Measurements from ENCODE around the gene VKORC1L1.
A peak's percentile ranks its signal among the peaks of the same experiment; 100 is the strongest.
"Not testable (repeated sequence)": the region's sequence is repeated elsewhere in the genome, so short reads cannot be mapped to it uniquely, and the experiment has no call there.

VKORC1L1 gene

DNA sequence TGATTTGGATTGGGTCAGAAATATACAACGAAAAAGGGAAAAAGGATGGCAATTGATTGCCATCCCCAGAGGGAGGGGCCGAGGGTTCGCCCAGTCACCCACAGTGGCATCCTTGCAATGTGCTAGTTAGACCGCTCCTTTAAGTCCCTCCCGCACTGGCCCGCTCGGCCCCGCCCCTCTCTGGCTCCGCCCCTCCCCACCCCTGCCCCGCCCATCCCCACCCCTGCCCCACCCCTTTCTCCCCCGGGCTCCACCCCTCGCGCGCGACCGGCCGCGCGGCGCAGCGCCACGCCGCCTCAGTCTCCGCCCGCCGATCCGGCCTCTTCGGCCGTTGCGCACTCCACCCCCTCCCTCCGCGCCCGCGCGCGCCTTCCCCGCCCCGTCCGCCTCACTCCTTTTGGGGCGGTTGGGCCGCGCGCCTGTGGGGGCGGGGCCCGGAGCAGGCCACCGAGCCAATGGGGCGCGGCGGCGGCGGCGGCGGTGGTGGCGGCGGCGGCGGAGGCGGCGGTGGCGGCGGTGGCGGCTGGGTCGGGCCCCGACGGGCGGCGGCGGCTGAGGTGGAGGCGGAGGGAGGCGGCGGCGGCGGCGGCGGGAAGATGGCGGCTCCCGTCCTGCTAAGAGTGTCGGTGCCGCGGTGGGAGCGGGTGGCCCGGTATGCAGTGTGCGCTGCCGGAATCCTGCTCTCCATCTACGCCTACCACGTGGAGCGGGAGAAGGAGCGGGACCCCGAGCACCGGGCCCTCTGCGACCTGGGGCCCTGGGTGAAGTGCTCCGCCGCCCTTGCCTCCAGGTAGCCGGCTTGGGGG is at the start of gene VKORC1L1:
Gene VKORC1L1 (plus strand): TSS at position 299 of the 806 bp plus-strand sequence. CDS start 298 bp downstream, at position 597.
- DNase-seq (ENCODE audit: low read depth) = peak; percentile 92

DNA sequence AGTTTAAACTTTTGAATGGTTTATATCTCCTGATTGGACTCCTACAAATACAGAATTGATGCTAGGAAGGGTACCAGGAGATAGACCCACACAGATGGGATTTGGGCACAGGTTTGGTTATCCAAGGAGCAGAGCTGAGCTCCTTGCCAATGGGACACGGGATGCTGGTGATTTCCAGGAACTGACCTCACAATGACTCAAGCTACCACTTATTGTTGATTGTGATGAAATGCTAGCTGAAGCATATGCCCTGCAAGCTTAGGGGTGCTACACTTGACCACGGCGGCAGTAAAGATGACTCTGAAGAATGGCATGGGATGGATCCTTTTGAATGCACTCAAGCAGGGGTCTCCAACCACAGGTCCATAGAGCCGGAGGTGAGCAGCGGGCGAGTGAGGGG is 45.5 kb upstream of the VKORC1L1 start:
- peak; percentile 28 for DNase-seq (ENCODE audit: low read depth)

DNA sequence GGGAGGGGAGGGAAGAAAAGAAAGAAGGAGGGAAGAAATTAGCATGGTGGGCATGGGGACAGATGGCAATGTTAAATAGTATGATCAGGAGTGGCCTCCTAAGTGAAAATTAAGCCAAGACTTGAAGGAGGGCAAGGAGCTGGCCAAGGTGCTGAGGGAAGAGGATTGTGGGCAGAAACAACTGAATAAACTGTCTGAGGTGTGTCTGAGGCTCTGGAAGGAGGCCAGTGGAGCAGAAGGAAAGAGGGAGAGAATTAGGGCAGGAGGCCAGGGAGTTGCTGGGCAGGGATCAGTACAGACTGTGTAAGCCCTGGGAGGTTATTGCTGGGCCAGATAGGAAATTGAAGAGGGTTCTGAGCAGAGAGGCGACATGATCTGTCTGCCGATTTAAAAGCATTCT is 40.6 kb upstream of the VKORC1L1 start:
- peak; percentile 60 for DNase-seq (ENCODE audit: low read depth)

DNA sequence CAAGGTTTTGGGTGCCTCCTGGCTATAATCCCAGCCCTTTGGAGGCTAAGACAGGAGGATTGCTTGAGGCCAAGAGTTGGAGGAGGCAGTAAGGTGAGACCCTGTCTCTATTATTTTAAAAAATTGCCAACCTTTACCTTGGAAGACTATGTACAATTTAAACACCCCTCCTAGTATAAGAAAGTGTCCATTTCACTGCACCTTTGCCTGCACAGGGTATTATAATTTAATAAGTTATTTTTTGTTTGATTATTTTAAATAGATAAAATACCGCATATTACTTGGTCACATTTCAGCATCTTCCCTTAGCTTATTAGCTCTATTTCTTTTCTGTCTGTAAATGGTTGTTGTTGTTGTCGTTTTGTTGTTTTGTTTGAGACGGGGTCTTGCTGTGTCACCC is 36.2 kb upstream of the VKORC1L1 start:
- not testable (repeated sequence) for DNase-seq (ENCODE audit: low read depth)

DNA sequence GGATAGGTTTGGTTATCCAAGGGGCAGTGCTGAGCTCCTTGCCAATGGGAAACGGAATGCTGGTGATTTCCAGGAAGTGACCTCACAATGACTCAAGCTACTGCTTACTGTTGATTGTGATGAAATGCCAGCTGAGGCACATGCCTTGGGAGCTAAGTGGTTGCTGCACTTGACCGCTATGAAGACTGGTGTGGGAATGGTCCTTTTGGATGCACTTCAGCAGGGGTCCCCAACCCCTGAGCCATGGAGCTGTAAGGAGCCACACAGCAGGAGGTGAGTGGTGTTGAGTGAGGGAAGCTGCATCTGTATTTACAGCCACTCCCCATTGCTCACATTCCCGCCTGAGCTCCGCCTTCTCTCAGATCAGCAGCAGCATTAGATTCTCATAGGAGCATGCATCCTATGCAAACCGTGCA is 35.3 kb upstream of the VKORC1L1 start:
- peak; percentile 58 for DNase-seq (ENCODE audit: low read depth)

DNA sequence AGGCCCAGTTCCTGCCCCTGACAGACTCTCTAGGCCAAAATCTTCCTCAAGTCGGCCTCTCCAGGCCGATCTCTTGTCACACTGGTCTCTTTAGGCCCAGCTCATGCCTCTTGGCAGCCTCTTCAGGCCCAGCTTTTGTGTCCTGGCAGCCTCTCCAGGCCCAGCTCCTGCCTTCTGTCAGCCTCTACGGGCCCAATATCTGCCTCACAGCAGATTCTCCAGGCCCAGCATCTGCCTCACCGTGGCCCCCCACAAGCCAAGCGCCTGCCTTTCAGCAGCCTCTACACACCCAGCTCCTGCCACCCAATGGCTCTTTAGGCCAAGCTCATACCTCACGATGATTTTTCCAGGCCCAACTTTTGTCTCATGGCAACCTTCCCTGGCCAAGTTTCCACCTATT is 33.0 kb upstream of the VKORC1L1 start:
- DNase-seq (ENCODE audit: low read depth) = no peak

DNA sequence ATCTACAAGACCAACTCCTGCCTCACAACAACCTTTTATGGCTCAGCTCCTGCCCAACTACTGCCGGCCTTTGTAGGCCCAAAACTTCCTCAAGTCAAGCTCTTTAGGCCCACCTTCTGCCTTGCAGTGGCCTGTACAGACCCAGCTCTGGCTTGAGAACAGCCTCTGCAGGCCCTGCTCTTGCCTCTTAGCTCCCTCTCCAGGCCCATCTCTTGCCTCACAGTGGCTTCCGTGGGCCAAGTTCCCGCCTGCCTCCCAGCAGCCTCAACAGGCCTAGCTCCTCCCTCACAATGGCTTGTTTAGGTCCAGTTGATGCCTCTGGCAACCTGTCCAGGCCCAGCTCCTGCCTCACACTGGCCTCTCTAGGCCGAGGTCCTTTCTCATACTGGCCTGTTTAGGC is 32.4 kb upstream of the VKORC1L1 start:
- DNase-seq (ENCODE audit: low read depth) = no peak

DNA sequence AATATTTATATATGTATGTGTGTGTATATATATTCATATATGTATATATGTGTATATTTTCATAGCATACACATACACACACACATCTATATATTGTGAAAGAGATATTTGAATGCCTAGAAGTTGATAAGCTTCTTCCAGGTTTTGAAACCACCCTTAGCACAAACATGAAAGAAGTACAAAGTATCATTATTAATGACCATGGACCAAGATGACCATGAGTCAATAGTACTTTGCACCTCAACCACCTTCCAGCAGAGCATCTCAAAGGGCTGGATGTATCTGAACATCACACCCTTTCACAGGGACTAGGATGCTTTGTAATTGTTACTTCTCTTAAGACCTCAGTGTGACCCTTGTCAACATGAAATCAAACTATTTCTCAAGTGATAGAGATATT is 29.3 kb upstream of the VKORC1L1 start:
- not testable (repeated sequence) for DNase-seq (ENCODE audit: low read depth)

DNA sequence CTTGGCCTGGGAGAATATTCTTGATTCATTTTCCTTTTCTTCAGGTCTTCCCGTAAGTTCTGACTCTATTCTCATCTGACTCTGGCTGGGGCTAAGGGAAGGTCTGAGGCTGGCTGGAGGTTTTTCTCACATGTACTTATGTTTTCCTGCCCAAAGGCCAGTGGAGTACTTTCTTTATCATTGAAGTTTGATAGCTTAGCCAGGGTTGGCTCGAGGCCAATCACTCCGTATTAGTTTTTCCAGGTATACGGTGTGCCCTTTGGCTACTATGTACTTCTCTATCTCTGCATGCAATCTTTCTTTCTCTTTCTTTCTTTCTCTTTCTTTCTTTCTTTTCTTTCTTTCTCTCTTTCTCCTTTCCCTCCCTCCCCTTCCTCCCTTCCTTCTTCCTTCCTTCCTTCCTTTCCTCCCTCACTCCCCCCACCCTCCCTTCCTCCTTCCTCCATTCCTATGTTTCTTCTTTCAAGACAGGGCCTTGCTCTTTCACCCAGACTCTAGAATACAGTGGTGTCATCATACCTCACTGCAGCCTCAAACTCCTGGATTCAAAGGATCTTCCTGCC is 26.8 kb upstream of the VKORC1L1 start:
- DNase-seq (ENCODE audit: low read depth) = no peak

DNA sequence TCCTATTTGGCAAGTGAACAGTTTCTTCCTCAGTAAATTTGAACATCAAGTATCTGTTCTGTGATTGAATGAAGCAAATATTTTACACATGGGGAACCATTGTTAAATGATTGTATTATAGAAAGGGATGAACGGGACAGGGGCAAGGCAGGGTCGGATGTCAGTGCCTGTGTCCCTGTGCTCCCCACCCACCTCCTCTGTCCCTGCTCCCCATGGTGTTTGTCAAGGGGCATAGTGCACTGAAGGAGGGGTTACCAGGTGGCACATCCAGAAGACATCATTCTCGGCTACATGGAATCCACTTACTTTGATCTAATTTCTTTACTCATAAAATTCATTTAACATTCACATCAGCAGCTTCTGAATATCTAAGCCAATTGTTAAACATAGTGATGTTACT is 19.4 kb upstream of the VKORC1L1 start:
- DNase-seq (ENCODE audit: low read depth) = not testable (repeated sequence)

DNA sequence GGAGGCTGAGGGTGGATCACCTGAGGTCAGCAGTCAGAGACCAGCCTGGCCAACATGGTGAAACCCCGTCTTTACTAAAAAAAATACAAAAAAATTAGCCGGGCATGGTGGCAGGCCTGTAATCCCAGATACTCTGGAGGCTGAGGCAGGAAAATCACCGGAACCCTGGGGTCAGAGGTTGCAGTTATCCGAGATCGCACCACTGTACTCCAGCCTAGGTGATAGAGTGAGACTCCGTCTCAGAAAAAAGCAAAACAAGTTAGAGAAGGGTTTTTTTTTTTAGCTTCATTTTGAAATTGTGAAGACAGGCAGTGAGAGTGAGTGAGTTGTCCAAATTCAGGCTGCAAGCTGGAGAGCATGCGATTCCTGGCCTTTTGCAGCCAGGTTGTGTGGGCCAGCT is 19.0 kb upstream of the VKORC1L1 start:
- DNase-seq (ENCODE audit: low read depth) = not testable (repeated sequence)

DNA sequence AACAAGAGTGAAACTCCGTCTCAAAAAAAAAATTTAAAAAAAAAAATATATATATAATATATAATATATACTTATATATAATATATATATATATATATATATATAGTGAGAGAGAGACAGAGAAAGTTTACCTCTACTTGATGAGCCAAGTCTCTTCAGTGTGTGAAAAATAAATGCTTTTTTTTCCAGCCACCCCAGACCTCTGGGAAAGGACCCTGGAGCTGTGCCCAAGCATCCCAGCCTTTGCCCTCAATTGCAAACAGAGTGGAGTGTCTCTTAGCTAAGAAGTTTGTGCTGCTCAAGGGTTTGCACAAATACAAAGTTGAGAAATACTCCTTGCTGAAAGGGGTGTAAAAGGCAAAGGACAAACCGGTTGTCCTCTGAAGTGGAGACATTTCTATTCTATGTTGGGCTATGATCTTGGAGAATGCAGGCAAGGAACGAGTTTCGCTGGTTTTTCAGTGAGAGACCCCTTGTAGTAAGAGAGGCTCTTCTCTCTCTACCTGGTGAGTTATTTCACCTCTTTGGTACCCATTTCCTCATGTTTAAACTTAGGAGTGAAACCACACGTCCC is 15.5 kb upstream of the VKORC1L1 start:
- not testable (repeated sequence) for DNase-seq (ENCODE audit: low read depth)

DNA sequence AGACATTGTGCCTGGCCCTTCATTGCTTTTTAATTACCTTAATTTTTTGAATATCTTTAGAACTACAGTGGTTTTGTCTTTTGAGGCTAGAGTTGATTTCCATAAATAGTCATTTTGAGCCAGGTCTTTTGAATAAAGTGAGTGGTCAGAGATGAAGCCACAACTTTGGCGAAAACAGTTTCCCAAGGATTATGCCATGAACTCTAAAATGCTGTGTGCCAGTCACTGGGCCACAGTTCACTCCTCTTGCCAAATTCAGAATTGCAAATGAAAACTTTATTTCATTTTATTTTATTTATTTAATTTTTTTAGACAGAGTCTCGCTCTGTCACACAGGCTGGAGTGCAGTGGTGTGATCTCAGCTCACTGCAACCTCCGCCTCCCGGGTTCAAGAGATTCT is 14.2 kb upstream of the VKORC1L1 start:
- not testable (repeated sequence) for DNase-seq (ENCODE audit: low read depth)

DNA sequence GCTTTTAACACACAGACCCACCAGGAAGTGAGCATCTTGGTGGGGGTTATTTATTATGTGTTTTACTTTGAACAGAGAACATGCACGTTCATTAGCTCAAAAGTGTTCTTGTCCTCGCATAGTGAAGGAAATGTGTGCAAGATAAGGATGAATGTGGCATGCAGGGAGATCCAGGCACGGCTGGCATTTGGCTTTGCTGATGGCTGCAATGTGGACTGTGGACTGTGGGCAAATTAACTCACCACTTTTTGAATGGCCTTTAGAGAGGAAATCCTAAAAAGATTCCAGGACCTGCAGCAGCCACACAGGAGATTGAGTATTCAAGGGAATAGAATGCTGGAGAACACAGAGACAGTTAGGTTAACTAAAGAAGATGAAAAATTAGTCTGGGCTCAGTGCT is 6.6 kb upstream of the VKORC1L1 start:
- DNase-seq (ENCODE audit: low read depth) = not testable (repeated sequence)

DNA sequence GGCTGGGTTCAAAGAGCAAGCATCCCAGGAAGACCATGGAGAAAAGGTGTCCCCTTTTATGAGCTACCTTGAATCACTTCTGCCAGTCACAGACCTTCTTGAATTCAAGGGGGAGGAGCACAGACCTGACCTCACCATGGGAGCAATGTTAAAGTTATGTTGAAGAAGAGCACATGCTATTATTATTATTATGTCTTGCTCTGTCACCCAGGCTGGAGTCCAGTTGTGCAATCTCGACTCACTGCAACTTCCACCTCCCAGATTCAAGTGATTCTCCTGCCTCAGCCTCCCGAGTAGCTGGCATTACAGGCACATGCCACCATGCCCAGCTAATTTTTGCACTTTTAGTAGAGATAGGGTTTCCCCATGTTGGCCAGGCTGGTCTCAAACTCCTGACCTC is 5.2 kb upstream of the VKORC1L1 start:
- DNase-seq (ENCODE audit: low read depth) = peak; percentile 17

DNA sequence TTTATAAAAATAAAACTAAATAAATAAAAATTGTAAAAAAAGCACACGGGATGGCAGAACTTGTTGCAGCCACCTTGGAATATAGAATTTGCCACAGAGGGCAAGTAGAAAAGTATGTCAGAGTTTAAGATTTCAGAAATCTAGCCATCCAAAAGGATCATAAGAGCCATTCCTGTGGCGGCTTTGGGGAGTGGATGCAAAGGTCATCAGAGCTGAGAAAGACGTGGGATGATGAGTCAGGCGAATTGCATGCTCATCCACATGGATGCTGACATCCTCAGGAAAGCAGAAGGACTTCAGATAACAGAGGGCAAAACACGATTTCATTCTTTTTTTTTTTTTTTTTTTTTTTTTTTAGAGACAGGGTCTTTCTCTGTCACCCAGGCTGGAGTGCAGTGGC is 3.6 kb upstream of the VKORC1L1 start:
- DNase-seq (ENCODE audit: low read depth) = peak; percentile 72

DNA sequence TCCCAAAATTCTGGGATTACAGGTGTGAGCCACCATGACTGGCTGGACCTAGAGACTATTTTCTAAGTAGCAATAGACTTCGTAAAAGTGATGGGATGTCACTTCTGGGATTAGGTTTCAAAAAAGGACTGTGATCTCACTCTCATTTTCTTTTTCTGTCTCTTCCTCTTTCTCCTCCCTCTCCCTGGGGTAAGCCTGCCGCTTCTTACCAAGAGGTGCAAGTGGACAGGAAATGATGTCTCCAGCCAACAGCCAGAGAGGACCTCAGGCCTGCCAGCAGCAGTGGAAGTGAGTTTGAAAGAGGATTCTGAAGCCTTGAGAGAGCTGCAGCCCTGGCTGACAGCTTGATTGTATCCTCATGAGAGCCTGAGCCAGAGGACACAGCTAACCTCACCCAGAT is 1.4 kb upstream of the VKORC1L1 start:
- peak; percentile 28 for DNase-seq (ENCODE audit: low read depth)

DNA sequence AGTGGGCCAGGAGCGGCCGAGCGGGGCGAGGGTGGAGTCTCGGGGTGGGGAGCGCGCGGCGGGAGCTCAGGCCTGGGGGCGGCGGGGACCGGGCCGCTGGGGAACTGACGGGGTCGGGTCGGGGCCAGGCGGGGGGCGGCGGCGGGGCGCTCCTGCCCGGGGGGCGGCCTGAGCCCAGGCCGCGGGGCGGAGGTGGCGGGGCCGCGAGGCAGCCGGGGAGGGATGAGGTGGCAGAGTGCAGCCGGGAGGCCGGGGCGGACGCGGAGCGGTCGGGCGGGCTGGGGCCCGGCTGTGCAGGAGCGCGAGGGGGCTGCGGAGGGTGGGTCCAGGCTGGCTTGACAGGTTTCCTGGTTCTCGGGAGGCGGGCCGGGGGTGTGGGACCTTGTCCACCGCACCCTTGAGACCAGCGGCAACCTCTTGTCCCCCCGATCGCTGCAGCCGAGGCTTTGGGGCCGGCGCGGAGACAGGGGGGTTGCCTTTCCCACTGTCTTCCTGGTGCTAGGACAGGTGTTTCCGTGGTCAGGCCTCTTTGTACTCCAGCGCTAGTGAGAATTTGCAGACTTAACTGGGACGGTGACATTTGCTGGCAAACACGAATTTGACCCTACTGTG is 814 bp downstream of the VKORC1L1 start:
- not testable (repeated sequence) for DNase-seq (ENCODE audit: low read depth)

DNA sequence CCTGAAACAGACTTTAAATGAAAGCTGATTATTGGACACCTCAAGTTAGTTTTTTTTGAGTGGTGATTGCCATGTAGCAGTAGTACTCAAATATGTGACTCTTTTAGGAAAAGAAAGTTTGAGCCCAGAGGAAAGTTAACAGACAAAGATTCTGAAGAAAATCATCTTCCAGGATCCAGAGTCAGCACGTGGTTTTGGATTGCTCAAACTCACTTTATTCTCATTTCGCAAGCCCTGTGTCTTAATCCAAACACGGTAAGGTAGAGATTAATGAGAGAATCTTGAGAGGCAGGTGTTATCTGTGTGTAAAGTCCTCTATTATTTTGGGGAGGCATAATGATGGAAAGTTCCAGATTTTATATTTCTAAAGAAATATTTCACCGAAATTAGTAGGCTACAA is 2.8 kb downstream of the VKORC1L1 start:
- DNase-seq (ENCODE audit: low read depth) = peak; percentile 20

DNA sequence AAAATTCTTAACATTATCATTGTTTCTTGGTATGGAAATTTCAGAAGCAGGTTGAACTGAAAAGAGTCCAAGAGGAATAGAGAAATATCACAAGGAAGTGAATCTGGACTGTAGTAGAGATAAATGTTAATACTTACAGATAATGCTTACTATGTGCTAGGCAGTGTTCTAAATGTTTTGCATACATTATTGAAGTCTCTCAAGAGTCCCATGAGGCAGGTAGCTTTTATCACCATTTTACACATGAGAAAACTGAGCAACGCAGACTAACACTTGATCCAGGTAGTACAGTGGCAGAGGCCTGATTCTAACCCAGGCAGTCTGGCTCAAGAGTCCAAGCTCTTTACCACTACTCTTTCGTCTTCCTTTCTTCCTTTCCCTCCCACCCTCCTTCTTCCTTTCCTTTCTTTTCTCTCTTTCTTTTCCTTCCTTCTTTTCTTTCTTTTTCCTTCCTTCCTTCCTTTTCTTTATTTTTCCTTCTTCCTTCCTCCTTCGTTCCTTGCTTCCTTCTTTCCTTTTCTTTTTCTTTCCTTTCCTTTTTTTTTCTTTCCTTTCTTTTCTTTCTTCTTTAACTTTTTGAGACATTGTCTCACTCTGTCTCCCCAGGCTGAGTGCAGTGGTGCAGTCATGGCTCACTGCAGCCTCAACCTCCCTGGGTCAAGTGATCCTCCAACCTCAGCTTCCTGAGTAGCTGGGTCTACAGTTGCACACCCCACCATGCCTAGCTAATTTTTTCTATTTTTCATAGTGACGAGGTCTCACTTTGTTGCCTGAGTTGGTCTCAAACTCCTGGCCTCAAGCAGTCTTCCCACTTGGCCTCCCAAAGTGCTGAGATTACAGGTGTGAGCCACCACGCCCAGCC is 6.6 kb downstream of the VKORC1L1 start:
- DNase-seq (ENCODE audit: low read depth) = not testable (repeated sequence)

DNA sequence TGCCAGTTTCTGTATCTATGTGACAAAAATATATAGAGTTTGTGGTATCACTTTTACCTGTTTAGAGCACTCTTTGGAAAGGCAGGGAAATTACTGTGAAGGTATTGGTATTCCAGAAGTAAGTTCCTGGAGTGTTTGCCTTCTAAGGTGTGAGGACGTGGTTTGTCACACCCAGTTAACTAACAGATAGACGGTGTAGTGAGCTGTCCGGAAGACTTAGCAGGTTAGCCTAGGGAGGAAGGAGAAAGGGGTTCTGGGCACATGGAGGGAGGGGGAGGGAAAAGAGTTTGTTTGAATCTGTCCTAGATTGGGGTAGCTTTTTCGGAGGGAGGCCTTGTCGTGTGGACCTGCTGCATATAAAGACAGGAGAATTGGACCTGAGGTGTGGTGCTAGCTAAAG is 7.4 kb downstream of the VKORC1L1 start:
- DNase-seq (ENCODE audit: low read depth) = not testable (repeated sequence)

DNA sequence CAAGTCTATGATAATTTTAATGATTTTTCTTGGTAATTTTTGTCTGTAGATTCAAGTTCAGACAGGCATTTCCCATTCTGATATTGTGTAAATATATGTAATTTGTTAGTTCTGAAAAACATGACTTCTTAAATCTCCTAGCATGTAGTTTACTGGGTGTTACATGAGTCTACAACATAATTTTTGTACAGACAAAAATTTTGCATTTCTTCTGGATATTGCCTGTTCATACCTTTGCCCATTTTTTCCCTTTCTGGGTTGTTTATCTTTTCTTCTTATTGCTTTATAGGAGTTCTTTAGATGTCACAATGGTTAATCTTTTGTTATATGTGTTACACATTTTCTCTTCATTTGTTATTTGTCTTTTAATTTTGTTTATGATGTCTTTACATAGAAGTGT is 12.1 kb downstream of the VKORC1L1 start:
- DNase-seq (ENCODE audit: low read depth) = not testable (repeated sequence)

Measured in iris pigment epithelial cell (primary cell).